GM06990 (cell line): ENCODE data around the gene VPS37C.
"Not testable (repeated sequence)": the region's sequence is repeated elsewhere in the genome, so short reads cannot be mapped to it uniquely, and the experiment has no call there.

Source experiments
- DNase-seq: peaks from one replicate; pipeline ENCODE4 v3.0.0-alpha.2; 2011; ENCODE audit not compliant: insufficient read length; ENCODE audit errors: extremely low read depth
- H3K27me3 ChIP-seq: replicated peaks from 2 replicates; pipeline ENCODE4 v1.6.0; 2011; ENCODE audit warnings: low read length; ENCODE audit not compliant: control insufficient read depth, insufficient read depth
- H3K36me3 ChIP-seq: 2 replicates; pipeline ENCODE4 v1.5.1; 2011; ENCODE audit warnings: low read length; ENCODE audit not compliant: control insufficient read depth, insufficient read depth
- H3K4me3 ChIP-seq: replicated peaks from 2 replicates; pipeline ENCODE4 v1.5.1; 2011; ENCODE audit warnings: low read depth, mild to moderate bottlenecking, control low read depth, low read length
- TF ChIP-seq, protein P1 (sequence below): IDR thresholded peaks from 2 replicates; pipeline ENCODE4 v1.5.1; 2011; ENCODE audit warnings: low read length, control low read depth, mild to moderate bottlenecking, inconsistent platforms; ENCODE audit not compliant: insufficient read depth, poor library complexity, severe bottlenecking

The VPS37C gene

DNA sequence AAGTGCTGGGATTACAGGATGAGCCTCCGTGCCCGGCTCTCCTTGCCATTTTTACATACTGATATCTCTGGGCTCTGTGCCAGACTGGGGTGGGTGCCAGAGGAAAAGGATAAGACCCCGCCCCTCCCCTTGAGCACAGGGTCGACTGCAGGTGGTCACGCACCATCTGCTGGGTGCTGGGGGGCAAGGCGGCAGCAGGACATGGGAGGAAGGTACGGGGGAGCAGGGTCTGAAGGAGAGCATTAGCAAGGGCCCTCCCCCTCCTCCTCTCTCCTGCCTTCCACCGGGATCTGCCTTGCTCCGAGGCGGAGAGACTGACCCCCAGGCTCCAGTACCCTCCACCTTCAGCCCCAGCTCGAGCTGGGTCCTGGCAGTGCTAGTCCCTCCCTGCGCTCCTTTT lies 32.4 kb upstream of the VPS37C start:
- Histone ChIP-seq H3K4me3 (no peak overlapping the region), H3K27me3 (no peaks in the 10 kb centered on the region; the same call in 1 of the 2 replicates), H3K36me3 (no peaks in the 10 kb centered on the region)
- TF ChIP-seq, protein P1, sequence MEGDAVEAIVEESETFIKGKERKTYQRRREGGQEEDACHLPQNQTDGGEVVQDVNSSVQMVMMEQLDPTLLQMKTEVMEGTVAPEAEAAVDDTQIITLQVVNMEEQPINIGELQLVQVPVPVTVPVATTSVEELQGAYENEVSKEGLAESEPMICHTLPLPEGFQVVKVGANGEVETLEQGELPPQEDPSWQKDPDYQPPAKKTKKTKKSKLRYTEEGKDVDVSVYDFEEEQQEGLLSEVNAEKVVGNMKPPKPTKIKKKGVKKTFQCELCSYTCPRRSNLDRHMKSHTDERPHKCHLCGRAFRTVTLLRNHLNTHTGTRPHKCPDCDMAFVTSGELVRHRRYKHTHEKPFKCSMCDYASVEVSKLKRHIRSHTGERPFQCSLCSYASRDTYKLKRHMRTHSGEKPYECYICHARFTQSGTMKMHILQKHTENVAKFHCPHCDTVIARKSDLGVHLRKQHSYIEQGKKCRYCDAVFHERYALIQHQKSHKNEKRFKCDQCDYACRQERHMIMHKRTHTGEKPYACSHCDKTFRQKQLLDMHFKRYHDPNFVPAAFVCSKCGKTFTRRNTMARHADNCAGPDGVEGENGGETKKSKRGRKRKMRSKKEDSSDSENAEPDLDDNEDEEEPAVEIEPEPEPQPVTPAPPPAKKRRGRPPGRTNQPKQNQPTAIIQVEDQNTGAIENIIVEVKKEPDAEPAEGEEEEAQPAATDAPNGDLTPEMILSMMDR, result no peak
- no peak for DNase-seq

- no peak for DNase-seq
- no peaks in the 10 kb centered on the region; the same call in 1 of the 2 replicates for H3K27me3 ChIP-seq
- H3K4me3 ChIP-seq, result no peak overlapping the region
- H3K36me3 ChIP-seq, result no peaks in the 10 kb centered on the region
- TF ChIP-seq, protein P1, result no peak
Measured at GRCh38 chr11:61189933-61190332, 28.7 kb upstream of the VPS37C start.

GRCh38 chr11:61187505-61188130 lies 26.4 kb upstream of the VPS37C start:
- no peak overlapping the region for H3K4me3 ChIP-seq
- TF ChIP-seq, protein P1, result peak; percentile 93
- no peaks in the 10 kb centered on the region; the same call in 1 of the 2 replicates for H3K27me3 ChIP-seq
- DNase-seq, result no peak
- H3K36me3 ChIP-seq, result no peaks in the 10 kb centered on the region

- no peak for DNase-seq
- TF ChIP-seq, protein P1, result no peak
- H3K36me3 ChIP-seq, result no peaks in the 10 kb centered on the region
Measured at GRCh38 chr11:61186504-61186903, 25.3 kb upstream of the VPS37C start.

GRCh38 chr11:61183645-61184044 lies 22.4 kb upstream of the VPS37C start:
- TF ChIP-seq, protein P1, result no peak
- Histone ChIP-seq H3K4me3 (no peak overlapping the region), H3K27me3 (no peaks in the 10 kb centered on the region), H3K36me3 (no peaks in the 10 kb centered on the region)
- no peak for DNase-seq

More at GRCh38 chr11:61186504-61186903, 25.3 kb upstream of the VPS37C start:
- H3K27me3 ChIP-seq, result no peaks in the 10 kb centered on the region; the same call in 1 of the 2 replicates
- no peak overlapping the region for H3K4me3 ChIP-seq

DNA sequence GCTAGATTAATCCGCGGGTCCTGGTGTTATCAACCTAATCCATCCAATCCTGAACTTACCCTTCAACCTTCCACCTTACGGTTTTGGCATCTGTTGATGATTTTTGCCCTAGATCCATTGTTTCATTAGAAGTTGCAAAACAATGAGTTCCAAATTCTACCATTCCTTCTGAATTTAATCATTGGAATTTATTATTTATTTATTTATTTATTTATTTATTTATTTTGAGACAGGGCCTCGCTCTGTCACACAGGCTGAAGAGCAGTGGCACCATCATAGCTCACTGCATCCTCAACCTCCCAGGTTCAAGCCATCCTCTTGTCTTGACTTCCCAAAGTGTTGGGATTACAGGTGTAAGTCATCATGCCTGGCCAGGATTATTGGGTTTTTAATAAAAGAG lies 20.3 kb upstream of the VPS37C start:
- no peak for DNase-seq
- Histone ChIP-seq H3K27me3 (no peaks in the 10 kb centered on the region), H3K4me3 (no peak overlapping the region), H3K36me3 (no peaks in the 10 kb centered on the region)
- TF ChIP-seq, protein P1, result no peak

- H3K27me3 ChIP-seq, H3K4me3 ChIP-seq: not testable (repeated sequence)
Measured at GRCh38 chr11:61180205-61180604, 19.0 kb upstream of the VPS37C start.

More at GRCh38 chr11:61180205-61180604, 19.0 kb upstream of the VPS37C start:
- H3K36me3 ChIP-seq, DNase-seq: not testable (repeated sequence)
